HG03575 (cell line): ENCODE data around the gene EIPR1.

Experiments
- ATAC-seq: cut with Tn5 transposase; IDR thresholded peaks from one replicate; pipeline ENCODE4 v1.9.1; 2021; ENCODE audit not compliant: unreplicated experiment, insufficient number of reproducible peaks, low FRiP score; ENCODE audit errors: extremely low read depth

The EIPR1 gene

DNA sequence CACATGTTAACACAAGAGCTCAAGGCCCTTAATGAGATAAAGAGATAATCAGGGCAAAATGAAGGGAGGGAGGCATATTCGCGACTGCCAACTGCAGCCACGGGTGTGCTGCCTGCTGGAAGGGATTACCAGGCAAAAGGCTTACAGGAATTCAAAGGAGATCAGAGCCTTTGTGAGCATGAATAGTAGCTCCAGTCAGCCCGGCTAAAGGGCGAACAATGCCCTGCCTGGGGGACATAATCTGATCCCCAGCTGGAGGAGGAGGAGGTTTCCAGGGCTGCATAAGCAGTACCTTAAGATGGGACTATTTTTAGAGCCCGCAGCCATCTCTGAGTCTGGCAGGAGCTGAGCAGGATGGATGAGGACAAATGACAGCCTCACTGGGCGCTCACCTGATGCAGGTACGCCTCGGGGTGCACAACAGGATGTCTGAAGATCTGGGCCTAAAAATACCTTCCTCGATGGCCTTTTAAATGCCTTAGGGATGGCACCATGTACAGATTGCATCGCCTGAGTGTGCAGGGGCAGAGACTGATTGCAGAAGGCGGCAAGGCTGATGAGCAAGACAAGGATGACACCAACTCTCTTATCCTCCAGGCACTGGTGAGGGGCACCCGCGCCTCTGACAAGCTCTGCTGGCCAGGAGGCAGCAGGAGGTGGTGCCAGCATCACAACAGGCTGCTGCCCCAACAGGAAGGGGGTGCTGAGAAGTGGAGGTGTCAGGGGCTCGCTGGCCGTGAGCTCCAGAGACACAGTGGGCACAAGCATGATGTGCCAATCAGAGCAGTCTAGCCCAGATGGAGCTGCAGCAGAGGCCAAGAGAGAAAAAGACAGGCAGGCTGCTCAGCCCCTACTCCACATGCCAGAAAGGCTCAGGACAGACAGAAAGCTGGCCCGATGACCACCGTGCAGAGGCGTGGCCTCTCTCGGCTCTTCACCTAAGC lies 111.4 kb downstream of the EIPR1 start:
- no peak for ATAC-seq

DNA sequence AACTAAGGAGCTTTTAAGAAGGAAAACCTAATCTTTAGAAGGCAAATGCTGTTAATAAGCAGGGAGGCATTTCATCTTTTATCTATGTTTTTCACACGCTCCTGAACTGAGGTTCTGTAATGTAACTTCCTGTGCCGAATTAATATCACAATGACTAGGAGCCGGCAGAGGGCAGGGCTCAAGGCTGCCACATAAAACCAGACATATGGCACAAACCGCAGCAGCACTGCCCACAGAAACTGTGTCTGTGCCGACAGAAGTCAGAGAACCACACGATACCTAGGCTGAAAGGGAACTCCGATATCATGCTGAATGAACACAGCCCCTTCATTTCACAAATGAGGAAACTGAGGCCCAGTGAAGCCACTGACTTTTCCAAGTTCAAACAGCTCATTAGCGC lies 112.1 kb downstream of the EIPR1 start:
- ATAC-seq: no peak

DNA sequence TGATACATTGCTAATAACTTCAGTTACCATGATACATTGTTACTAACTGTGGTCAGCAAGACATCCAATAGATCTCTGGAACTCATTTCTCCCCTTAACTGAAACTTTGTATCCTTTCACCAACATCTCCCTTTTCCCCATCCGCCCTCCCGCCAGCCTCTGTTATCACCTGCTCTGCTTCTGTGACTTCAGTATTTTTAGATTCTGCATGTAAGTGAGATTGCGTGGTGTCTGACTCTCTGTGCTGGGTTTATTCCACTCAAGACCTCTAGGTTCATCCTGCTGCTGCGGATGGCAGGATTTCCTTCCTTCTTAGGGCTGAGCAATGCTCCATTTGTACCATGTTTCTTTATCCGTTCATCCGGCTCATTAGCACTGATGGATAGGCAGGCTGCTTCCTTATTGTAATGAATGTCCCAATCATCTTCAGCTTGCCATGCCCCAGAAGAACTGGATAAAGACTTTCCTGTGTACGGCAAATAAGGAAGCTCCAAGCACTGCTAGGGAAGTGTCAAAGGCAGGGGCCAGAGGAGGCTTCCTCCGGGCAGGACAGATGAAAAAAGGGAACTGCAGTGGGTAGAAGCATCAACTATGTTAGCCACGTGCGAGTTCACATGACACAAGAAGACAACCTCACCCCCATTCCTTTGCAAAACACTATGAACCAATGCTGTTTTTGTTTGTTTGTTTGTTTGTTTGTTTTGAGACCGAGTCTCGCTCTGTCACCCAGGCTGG lies 113.4 kb downstream of the EIPR1 start:
- ATAC-seq: no peak

DNA sequence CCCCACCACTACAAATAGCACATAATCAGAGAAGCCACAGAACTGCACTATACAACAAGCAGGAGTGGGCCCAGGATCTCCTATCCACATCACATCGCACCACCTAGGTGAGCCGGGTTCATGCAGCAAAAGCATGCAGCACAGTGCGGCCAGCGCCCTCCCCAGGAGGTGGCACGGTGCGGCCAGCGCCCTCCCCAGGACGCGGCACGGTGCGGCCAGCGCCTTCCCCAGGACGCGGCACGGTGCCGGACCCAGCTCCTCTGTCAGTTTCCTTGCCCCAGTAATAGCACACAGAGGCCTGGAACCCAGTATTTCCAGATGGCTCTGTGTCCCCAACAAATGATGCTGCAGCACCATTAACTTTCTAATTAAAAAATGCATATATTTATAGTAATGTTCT lies 114.1 kb downstream of the EIPR1 start:
- no peak for ATAC-seq

DNA sequence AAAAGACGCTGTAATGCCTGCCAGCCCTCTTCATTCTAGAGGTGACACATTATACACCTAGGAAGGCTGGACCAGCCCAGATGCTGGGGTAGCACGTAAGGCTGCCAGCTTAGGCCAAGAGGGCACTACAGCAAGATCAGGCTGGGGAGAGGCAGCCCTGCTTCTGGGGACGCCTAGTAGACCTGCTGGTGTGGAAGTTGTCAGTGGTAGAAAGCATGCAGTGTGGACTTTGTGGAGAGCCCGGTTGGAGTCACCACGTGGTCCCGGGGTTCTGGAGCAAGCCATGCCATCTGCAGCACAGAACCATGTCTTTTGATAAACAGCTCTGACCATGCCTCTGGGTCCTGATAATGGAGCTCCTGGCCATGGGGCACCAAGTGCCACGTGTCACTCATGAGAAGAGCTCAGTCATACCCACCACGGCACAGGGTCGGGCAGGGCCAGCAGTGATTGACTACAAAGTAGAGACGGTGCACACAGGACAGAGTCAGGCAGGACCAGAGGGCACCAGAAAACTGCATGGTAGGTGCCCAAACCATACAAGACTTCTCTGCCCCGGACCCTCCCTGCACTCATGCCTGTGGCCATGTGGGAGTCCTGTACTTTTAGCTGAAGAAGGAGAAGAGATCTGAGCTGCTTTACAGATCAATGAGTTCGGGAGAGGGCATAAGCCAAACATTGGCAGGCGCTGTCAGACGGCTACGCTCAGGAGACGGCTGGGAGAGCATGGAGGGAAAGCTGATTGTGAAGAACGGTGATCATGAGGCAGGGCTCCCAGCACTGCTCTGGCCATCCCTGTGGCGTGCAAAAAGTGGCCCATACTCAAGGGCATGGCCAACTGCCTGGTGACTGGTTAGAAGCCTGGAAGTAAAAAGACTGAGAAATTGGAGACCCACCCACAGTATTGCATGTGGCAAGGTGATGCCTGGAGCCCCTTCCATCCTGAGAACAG lies 114.9 kb downstream of the EIPR1 start:
- ATAC-seq: no peak

DNA sequence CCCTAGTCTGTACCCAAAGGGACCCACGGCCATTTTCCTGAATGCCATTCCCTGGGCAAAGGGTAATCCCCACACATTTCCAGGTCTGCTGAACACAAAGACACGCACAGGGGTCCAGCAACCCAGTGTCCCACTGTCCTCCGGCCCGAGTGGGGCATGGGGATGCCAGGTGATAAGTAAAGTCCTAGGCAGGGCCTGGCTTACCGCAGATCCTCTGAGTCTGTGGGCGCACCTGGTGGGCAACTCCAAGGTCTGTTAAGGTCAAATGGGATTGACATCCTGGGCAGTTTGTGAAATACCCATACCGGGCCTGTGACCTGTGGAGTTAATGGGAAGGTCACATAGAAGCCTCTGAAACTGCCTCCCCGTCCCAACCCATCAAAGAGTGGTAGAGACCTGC lies 116.1 kb downstream of the EIPR1 start:
- no peak for ATAC-seq

DNA sequence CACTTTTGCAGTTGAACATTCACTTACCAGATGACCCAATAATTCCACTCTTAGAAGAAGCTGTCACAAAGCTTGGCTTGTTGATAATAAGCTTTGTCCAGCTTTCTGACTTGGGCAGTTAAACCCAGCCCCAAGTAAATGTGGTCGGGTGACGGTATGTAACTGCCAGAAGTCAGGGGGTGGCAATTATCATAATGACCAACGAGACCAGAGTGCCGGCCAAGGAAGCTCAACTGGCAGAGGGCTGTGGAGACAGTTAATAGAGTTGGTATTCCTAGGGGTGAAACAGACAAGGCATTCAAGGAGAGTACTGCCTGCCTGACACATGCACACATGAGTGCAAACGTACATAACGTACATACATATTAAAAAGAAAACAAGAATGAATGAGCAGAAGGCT lies 116.7 kb downstream of the EIPR1 start:
- ATAC-seq: no peak

DNA sequence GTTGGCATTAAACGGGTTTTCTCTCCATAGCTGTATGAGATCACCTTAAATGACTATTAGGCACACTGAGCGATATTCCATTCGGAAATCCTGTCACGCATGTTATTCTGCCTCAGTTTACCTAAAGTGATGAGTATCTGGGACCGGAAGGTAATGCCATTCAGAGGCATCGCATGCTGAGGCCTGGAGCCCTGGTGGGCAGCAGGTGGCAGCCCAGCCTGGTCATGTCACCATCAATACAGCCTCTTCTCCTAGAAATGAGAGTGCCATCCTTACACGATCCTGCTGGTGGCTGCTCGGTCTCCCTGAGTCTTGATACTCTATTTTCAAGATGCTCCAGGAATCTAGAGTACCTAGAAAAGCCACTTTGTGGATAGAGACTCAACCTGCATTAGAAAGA lies 119.8 kb downstream of the EIPR1 start:
- ATAC-seq: no peak

DNA sequence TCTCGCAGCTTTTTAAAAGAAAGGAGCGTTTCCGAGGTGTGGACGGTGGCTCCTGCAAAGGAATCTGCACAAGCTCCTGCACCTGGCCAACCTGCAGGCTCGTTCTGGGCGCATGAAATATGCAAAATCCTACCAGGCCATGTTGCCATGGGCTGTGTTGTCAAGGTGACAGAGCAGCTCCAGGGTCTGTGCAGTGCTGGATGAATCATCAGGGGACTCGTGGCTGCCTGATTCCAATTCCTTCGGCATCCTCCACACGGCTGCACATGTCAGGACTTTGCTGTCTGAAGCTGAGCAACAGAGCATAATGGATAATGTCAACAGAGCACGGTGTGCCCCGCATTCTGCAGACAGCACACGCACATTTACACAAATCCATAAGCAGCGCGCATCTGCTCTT lies 120.5 kb downstream of the EIPR1 start:
- ATAC-seq: no peak

DNA sequence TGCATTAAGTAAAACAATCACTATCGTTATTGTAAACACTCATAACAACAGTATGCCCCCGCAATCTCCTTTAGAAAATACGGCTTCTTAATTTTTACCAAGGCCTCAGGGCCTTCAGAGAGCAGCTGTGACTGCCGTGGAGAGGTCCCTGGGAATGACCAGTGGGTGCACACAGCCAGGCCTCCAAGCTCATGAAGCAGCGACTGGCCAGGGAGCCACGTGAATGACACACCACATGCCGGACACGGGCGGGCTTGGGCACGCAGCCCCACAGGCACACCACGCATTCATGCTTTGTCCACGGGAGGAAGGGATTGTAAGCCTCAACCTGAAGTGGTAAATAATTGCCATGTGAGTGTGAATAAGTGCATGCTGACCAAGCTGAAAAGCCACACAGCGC lies 121.0 kb downstream of the EIPR1 start:
- no peak for ATAC-seq

DNA sequence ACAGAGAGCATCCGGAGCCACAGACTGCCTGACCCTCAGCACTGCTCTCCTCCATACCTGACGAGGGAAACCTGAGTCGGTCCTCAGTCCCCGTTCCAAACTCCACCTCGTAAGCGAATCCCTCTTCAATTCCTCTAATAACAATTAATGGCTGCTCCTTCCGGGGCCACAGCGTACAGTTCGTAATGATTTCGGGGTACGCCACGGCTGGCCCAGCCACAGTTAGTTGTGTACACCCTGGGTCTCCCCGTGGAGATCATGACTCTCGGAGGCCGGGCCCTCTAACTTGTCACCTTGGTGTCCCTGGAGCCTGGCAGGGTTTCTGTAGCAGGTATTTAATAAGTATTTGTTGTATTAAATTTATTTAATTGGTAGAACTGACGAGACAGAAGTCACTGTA lies 121.5 kb downstream of the EIPR1 start:
- no peak for ATAC-seq

DNA sequence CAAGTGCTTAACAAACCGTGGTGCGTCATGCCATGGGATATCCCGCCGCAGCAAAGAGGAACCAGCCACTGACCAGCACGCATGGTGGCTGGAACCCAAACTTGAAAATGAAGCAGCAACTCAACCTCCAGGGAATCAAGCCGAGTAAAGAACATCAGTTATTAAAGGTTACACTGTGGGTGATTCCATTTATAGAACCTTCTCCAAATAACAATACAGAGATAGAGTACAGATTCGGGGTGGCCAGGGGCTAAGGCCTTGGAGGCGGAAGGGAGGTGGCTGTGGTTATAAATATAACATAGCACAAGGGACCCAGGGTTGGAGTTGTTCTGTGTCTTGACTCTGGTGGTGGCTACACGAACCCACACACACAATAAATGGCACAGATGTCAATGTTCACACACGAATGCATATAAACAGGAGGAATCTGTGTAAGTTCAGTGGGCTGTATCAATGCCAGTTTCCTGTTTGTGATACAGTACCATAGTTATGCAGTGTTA lies 123.1 kb downstream of the EIPR1 start:
- peak; percentile 61 for ATAC-seq

DNA sequence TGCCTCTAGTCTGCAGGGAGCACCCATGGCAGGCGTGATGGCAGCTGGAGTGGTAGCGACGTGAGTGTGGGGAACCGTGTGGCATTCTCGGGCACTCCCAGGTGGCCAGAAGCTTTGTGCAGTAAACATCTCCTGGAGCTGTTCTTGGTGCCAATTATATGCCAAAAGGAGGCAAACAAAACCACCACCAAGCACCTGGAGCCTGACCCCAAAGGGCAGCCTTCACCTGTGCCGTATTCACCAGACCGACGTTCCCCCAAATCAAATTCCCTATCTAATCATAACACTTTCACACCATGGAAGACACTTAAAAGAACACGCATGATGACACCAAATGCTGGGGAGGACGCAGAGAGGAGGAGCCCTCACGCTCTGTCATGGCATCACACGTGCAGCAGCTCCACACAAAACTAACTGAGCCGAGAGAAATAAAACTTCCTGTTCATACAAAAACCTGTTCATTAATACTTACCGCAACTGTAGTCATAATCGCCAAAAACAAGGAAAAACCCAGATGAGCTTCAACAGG lies 123.6 kb downstream of the EIPR1 start:
- no peak for ATAC-seq

DNA sequence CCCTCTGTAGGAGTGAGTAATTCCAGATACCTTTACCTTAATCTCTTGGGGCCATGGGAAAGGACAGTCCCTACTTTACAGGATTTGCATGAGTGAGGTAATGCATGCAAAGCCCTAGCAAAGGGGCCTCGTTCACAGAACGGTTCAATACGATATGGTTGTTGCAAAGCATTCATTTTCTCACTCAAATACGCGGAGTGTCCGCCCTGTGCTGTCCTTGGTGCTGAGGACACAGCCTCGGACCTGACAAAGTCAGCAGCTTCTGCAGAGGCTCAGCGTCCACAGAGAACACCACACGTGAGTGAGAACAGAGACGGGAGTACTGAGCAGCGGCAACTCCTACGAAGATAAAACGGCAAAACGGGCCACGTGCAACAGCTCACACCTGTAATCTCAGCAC lies 125.7 kb downstream of the EIPR1 start:
- ATAC-seq: no peak

DNA sequence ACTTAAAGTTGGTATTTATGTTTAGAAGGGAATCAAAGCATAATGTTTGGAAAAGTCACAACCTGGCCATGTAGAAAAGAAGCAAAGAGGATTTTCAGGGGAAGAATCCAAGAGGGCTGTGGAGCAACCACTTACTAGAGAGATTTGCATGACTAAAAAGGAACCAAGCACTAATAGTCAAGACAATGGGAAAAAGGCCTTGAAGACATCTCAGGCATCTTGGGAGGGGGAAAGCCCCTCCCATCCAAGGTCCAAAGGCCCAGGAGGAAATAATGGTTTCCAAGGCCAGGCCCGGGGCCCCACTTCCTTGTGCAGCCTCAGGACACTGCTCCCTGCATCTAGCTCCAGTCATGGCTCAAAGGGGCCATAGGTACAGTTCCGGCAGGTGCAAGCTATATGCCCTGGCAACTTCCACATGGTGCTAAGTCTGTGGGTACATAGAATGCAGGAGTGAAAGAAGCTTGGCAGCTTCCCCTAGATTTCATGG lies 128.1 kb downstream of the EIPR1 start:
- ATAC-seq: no peak

DNA sequence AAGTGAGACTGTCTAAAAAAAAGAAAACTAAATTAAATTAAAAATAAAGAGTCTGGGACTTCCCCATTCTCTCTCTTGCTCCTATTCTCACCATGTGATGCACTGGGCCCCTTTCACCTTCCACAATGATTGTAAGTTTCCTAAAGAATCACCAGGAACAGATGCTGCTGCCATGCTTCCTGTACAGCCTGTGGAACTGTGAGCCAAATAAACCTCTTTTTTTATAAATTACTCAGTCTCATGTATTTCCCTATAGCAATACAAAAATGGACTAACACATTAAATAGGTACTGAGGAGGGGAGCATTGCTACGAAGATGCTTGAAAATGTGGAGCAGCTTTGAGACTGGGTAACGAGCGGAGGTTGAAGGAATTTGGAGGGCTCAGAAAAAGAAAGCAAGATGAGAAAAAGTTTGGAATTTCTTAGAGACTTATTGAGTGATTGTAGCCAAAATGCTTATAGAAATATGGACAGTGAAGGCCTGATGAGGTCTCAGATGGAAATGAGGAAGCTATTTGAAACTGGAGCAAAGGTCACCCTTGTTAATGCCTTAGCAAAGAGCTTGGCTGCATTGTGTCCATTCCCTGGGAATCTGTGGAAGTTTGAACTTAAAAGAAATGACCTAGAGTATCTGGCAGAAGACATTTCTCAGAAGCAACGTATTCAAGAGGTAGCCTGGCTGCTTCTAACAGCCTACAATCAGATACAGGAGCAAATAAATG lies 128.7 kb downstream of the EIPR1 start:
- ATAC-seq: no peak

DNA sequence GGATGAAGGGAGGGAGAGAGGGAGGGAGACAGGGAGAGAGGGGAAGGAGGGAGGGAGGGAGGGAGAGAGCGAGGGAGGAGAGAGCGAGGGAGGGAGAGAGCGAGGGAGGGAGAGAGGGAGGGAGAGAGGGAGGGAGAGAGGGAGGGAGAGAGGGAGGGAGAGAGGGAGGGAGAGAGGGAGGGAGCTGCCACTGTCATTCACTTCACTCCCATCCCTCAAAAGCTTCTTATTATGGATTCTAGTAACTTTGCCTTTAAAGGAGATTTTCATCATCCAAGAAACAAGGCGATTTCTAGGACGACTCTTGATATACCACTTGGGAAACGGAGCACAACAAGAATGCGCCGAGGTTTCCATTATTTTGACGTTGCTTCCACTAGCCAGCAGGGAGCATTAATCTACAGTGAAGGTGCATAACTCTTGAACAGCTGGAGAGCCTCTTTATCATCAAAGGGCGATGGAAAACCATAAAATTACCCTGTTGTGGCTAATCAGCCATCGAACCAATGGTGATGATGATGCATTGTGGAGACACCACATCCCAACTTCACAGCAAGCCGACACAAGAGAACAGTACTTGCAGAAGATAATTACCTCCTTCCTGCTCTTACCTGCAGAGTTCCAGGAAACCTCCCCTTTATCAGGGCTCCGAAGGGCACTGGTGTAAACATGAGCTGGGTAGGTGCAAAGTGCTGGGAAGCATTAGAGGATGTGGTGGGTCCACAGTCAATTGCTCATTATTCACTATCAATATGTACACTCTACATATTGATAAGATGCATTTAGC lies 130.5 kb downstream of the EIPR1 start:
- ATAC-seq: no peak
